Stimulated activated CD8-positive, alpha-beta memory T cell treated with anti-CD3 and anti-CD28 coated beads, Interleukin-15, amount 100 ng/mL, for 24 hours (primary cell): ENCODE measurements around the gene TPM4.
A peak's percentile ranks its signal among the peaks of the same experiment; 100 is the strongest.
"Not testable (repeated sequence)": the region's sequence is repeated elsewhere in the genome, so short reads cannot be mapped to it uniquely, and the experiment has no call there.

ENCODE experiments used
- DNase-seq: peaks from one replicate; pipeline ENCODE4 v3.0.0-alpha.2; 2020; ENCODE audit warnings: low read depth

The TPM4 gene

DNA sequence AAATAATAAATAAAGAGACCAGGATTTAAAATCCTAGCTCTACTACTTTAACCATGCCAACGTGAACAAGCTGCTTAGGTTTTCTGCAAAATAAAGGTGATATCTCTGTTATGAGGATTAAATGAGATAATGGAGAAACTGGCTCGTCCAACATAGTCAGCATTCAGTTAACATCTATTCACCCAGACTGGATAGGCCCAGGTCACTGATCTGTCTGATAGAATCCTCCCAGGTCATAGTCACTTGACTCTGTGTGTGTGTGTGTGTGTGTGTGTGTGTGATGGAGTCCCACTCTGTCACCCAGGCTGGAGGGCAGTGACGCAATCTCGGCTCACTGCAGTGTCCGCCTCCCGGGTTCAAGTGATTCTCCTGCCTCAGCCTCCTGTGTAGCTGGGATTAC, 22.5 kb downstream of the TPM4 start:
- no peak for DNase-seq

DNA sequence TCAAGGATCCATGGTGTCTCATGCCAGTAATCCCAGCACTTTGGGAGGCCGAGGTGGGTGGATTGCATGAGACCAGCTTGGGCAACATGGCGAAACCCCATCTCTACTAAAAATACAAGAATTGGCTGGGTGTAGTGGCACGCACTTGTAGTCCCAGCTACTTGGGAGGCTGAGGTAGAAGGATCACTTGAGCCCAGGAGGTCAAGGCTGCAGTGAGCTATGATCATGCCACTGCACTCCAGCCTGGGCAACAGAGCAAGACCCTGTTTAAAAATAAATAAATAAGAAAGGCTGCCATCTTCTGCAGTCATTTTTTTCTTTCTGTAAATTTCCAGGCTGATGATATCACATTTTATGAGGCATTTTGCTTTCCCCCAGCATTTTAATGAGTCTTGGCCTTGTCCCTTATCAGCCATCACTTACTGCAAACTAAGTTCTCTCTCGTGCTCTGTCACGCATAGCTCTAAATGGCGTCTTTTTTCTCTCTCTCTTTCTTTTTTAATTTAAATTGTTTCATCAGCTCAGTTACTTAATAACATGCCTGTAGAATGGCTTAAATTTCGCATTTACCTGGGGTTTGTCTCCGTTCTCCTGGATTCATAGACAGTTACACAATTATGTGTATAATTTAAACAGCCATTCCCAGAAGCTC, 23.1 kb downstream of the TPM4 start:
- not testable (repeated sequence) for DNase-seq

DNA sequence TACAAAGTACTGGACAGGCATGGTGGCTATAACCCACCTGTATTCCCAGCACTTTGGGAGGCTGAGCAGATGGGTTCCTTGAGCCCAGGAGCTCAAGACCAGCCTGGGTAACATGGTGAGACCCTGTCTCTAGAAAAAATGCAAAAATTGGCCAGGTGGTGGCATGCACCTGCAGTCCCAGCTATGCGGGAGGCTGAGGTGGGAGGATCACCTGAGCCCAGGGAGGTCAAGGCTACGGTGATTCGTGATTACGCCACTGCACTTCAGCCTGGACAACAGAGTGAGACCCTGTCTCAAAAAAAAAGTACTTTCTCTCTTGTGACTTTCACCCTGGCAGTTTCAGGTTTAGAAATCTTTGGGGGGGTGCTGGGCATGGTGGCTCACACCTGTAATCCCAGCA, 24.2 kb downstream of the TPM4 start:
- DNase-seq, result no peak

DNA sequence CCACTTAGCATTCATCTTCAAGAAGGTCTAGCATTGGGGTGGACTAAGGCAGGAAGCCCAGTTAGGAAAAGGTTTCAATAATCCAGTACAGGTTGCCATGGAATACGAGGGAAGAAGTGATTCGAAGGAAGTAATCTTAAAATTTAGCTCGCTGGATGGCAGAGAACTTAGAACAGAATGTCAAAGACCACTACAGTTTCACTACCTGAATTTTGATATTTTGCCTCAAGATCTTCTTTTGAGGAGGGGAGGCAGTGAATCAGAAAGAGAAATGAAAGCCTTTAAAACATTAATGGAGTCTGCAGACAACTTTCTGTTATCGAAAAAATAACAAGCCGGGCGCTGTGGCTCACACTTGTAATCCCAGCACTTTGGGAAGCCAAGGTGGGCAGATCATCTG, 28.4 kb downstream of the TPM4 start:
- no peak for DNase-seq

DNA sequence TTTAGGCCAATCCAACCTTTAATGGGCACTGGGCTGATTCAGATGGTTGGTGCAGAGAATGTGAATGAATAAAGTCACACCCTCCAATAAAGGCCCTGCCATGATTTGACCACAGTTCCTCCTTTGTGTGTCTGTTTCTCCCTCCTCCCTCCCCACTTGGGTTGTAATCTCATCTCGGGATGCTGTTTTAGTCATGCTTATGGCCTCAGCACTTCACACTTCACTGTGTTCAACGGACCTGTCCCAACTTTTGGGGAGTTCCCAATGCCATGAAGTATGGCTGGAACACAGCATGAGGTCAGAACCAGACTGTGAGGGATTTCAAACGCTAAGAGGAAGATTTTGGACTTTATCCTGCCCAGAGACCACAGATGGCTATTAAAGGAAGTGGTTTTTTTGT, 29.8 kb downstream of the TPM4 start:
- no peak for DNase-seq

DNA sequence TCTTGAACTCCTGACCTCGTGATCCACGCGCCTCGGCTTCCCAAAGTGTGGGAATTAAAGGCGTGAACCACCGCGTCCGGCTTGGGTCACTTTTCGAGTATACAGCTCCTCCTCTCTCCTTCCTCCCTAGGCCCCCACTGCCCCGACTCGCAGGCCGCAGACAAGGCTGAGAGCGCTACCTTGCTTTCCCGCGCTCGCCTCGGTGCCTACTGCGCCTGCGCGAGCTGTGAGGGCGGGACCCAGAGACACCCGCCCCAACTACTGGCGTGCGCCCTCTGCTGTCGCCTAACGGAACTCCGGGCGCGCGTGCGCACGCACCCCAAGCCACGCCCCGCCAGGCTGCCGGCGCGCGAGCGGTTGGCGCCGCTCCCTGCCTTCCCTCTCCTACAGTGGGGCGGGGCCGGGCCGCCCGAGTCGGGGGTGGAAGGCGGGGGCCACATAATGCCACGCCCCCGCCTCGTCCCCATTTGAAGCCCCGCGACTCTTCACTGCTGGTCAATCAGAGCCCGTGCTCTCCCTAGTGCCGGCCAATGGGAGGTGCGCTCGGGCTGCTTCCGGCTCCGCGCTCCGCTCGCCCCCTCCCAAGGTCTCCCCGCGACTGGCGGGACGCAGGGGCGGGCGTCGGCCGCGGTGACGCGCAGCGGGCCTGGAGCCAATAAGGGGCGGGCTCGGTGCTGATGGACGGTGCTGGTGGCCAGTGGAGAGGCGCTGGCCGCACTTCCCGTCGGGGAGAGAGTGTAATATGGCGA, 35.0 kb downstream of the TPM4 start, which contains the start of gene RAB8A:
RAB8A (plus strand) TSS at position 730 of the 749 bp plus-strand sequence; CDS start at position 743, 13 bp downstream.
- peak; percentile 100 for DNase-seq

DNA sequence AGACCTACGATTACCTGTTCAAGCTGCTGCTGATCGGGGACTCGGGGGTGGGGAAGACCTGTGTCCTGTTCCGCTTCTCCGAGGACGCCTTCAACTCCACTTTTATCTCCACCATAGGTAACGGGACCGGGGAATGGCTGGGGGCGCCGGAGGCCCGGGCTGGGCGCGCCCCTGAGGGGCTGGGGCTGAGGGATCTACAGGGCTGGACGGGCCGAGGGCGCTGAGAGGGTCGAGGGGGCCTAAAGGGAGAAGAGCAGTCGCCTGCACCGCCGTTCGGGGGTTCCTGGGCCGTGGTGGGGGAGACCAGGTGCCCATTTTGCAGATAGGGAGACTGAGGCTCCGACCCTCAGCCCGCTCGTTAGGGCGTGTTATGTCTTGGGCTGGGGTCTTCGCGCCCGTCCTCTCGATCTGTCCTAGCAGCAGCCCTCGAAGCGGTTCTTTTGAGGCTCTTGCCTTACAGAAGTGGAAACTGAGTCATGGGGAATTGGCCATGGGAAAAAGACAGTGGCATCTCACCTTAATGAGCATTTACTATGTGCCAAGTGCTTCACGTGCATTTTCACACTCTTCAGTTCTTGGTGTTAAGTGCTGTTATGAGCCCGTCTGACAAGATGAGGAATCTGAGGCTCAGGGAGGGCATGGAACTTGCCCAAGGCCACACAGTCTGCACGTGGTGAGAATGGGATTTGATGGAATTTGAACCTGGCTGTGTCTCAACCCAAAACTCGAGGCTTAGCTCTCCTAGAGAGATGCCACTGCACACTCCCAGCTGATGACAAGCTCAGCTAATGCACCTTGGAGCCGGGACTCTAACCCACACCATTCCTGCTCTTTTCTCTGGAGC, 35.8 kb downstream of the TPM4 start:
- no peak for DNase-seq

DNA sequence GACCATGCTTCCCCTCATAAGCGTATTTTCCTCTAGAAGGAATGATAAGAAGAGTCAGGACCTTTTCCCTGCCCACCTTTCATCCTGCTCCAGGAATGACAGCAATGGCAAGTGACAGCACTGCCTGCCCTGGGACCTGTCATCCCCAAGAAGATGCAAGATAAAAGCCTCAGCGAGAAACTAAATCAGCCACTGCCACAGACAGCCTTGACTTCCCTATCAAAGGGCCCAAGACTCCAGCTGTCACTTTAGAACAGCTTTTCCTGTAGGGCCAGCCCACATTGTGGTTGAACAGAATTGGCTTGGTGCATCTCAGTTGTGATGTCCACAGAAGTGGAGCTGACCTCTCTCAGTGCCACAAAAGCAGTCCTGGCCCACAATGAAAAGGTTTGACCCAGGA, 36.5 kb downstream of the TPM4 start:
- no peak for DNase-seq

DNA sequence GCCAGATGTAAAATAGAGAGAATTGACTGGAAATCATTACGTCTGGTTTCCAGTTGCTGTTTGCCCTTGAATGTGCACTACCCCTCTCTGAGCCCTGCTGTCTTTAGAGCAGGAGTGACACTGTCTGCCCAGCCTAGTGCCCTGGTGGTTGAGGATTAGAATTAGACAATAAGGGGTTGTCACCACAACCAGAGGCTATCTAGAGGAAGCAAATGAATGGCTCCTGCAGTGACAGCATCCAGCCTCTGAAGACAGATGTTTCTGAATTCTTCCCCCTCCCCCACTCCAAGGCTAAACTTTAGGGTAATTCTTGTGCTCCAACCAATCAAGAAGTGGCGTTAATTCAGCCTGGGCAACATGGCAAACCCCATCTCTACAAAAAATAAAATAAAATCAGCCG, 37.4 kb downstream of the TPM4 start:
- no peak for DNase-seq

DNA sequence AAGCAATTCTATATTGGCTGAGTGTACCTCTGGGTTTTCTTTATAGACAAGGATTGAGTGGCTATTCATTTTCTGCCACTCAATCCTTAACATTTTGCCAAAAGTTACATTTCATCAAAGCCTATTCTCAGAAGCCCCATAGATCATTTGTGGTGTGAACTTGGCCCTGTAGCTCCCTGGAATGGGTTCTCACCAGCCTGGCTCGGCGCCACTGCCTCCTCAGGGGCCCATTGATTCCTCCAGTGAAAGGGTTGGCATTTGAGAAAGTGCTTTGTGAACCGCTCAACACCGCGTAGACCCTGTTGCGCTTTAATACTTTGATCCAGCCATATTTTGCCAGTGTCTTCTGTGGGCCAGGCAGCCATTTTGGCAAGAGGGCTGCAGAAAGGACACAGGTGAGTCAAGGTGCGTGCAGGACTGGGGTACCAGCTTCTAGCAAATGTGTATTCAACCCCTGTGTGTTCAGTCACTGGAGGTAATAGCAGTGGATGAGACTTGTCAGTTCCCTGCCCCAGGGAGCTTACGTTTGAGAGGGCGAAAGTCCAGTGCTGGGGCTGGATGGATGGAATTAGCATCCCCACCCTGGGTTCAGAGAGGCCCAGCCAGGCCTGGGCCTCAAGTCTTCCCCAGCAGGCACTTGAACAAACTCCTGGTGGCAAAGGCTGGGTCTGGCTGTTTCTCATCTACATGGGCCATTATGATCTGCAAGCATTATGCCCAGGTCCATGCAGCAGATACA, 39.2 kb downstream of the TPM4 start:
- no peak for DNase-seq

DNA sequence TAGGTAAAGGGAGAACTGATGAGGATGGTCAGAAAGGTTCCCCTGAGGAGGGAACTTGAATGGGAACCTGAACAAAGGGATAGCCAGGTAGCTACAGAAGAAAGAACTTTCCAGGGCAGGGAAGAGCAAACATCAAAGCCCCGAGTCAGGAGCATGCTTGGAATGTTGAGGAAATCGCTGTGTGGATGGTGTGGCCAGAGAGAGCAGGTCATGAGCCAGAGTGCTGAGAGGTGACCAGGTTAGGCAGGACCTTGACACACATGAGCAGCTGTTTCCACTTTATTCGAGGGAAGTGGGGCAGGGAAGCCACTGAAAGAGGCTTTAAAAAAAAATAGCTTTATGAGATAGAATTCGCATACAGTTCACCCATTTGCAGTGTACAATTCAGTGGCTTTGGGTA, 39.8 kb downstream of the TPM4 start:
- no peak for DNase-seq

DNA sequence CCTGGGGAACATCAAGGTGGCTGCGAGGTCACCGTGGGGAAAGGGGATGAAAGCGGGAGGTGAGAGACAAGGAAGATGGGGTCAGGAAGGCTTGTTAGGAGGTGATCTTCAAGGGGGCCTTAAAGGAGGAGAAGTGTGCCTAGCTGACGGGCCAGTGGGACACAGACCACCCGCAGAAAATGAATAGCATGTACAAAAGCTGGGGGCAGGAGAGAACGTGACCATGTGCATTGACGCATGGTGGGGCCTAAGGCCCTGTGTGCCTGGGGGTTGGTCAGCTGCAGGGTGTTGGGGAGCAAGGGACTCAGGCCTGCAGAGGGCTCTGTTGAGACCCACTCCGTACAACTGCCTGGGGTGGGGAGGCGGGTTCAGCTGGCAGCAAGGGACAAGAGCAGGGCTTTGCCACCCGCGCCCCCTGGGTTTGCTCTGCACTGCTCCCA, 41.3 kb downstream of the TPM4 start:
- no peak for DNase-seq

DNA sequence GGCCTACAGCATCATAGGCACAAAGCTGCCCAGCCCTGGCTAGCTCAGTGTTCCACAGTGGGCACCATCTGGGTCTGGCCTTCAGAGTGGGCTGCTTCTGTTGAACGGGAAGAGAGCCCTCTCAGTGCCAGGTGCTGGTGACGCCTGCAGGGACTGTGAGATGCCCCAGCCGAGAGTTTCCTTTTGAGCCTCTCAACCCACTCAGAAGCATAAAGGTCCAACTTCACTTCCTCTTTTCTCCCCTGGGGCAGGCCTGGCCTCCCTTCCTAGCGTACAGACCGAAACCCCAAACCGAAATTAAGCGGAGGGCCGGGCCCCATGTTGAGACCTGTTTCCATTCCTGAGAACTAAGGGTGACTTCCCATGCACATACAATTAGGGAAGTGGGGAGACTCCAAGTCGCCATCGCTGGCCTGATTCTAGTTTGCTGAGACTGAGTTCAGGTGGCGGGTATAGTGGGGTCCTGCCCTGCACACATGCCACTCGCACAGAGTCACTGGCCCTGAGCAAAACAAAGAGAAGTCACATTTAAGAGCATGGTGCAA, 42.3 kb downstream of the TPM4 start:
- no peak for DNase-seq

DNA sequence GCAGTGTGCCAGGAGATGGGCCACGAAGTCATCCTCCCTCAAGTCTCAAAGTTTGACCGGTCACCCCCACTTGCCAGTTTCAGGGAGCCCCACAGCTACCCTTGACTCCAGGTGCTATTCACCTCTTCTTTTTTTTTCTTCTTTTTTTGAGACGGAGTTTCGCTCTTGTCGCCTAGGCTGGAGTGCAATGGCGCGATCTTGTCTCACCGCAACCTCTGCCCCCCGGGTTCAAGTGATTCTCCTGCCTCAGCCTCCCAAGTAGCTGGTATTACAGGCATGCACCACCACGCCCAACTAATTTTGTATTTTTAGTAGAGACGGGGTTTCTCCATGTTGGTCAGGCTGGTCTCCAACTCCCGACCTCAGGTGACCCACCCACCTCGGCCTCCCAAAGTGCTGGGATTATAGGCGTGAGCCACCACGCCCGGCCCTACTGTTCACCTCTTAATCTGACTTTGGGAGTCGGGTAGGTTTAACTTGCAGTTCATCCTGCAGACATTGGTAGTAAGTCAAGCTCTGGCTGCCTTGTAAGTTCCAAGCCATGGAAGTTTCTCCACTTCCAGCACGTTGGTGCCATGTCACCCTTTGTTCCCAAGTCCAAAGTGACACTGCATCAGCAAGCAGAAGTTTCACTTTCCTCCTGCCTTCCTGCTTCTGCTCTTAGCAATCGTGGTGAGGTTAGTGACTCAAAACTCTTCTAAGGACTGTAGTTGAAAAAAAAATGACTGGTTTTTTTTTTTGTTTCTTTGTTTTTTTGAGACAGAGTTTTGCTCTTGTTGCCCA, 43.0 kb downstream of the TPM4 start:
- DNase-seq, result not testable (repeated sequence)

DNA sequence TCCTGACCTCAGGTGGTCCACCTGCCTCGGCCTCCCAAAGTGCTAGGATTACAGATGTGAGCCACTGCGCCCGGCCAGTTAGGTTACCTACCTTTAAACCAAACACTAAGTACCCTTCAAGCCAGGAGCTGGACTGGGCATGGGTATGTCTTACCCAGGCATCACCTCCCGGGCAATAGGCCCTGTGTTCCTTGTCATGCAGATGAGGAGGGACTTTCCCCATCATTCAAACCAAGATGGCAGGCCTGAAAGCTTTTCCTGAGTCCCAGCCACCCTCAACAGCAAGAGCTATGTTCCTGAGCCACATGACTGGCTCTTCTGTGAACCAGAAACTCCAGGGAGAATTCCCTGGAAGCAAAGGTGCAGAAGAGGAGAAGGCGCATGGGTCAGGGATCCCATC, 44.8 kb downstream of the TPM4 start:
- no peak for DNase-seq

DNA sequence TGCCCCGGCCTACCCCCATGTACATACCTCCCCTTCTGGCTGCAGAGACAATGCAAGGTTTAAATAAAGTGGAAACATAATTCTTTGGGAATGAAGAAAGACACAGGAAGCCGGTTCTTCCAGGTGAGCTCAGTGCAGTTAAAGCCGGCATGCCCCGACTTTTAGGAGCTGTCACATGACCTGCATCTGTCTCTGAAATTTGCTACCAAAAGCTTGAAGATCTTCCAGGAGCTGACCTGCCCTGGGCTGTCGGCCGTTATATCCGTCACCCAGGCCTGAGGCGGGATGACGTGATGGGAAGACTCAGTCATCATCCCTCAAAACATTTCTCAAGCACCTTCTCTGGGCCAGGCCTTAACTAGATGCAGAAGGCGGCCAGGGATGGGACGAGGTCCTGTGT, 45.7 kb downstream of the TPM4 start:
- DNase-seq, result no peak

DNA sequence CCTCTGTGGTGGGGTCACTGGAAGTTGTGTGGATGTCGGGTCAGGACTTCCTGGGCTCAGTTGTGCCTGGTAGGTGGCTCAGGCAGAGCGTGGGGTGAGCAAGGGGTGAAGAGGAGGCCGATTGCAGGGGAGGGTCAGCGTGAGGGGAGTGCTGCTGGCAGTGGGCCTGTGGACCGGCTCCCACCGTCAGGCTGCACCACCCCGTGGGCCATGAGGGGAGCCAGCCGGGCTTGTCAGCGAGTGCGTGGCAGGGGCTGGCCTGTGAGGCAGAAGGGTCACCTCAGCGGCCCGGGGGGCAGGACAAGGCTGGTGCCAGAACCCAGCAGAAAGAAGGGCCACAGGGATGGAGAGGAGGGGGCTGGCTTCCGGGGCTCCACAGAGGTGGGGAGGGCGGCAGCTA, 48.7 kb downstream of the TPM4 start:
- no peak for DNase-seq

DNA sequence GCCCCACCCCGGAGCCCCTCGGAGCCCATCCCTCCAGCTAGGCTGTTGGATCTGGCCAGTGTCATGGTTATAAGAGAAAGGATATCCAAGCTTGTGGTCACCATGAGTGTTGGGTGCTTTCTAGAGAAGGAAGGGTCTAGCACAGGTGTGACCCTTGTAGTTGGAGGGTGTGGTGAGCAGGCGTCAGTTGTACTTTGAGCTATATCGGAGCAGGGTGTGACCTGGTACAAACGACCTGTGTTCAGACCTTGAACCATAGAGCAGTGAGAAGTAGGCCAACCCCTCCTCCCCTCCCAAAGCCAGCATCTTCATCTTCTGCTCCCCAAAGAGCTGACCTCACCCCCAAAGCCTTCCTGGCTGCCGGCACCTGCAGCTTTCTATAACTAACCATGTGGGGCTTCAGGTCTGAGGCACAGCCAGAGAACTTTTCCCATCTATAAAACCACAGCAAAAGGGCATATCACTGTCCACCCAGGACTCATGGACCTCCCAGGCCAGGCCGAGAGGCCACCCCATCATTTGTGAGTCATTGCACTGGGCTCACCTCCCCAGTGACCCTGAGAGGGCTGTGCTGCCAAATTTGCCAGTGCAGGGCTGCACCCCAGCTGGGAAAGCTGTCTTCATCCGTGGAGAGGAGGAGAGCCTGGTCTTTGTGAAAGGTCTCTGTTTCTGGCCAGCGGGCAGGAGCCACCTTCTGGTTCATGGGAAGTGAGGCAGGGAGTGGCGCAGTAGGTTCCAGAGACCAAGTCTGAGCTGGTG, 49.6 kb downstream of the TPM4 start:
- DNase-seq, result no peak

DNA sequence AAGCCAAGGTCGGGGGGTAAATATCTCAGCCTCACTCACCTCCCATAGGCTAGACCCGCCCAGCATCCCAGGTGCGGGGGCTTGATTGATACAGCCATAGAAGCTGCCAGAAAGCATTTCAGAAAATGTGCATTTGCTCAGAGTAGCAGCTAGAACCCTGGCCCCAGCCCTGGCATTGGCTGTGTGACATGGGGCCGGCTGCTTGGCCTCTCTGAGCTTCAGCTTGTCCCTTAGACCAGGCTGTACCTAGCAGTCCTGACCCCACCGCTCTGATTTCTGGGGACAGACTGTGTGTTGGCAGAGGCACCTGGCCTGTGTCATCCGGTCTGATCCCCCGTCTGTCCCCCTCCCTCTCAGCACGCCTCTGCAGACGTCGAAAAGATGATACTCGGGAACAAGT, 50.8 kb downstream of the TPM4 start:
- no peak for DNase-seq

DNA sequence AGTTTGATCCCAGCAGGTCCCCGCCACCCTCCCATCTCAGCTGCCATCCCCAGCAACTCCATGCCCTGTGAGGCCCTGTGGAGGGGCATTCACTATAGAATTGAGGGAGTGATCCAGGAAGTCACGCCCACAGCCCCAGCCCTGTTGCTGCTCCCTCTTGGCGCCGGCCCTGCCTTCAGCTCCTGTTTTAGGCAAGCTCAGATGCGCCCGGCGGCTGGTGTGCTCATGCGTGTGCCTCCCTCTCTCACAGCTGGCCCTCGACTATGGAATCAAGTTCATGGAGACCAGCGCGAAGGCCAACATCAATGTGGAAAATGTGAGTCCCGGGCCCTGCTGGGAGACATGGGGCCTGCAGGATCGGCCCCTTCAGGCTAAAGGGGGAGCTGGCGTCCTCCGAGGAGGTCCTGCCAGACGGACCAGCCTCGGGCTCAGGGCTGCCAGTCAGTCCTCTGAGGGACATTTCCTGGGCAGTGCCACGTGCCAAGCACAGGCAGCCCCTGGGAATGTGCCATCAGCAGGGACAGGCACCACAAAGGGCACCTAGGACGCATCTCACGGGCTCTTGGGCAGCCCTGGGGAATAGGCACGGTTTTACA, 51.6 kb downstream of the TPM4 start:
- DNase-seq, result no peak
